ENCODE data around the gene ATP10B. TPM values are rescaled to one million over a fixed set of nuclear protein-coding genes. Genes with fewer than 3 reads are reported as not detected.

The ATP10B gene
- total RNA-seq, 4 donors from 2014 or later = 0.12 to 1.4 (median 1.2) TPM

- Histone ChIP-seq H3K4me1 (no peaks in the 10 kb centered on the region), H3K36me3 (no peaks in the 10 kb centered on the region), H3K9me3 (no peaks in the 10 kb centered on the region), H3K27me3 (no peaks in the 10 kb centered on the region), H3K27ac (no peak overlapping the region), H3K4me3 (no peak overlapping the region)
- TF ChIP-seq, protein P1, sequence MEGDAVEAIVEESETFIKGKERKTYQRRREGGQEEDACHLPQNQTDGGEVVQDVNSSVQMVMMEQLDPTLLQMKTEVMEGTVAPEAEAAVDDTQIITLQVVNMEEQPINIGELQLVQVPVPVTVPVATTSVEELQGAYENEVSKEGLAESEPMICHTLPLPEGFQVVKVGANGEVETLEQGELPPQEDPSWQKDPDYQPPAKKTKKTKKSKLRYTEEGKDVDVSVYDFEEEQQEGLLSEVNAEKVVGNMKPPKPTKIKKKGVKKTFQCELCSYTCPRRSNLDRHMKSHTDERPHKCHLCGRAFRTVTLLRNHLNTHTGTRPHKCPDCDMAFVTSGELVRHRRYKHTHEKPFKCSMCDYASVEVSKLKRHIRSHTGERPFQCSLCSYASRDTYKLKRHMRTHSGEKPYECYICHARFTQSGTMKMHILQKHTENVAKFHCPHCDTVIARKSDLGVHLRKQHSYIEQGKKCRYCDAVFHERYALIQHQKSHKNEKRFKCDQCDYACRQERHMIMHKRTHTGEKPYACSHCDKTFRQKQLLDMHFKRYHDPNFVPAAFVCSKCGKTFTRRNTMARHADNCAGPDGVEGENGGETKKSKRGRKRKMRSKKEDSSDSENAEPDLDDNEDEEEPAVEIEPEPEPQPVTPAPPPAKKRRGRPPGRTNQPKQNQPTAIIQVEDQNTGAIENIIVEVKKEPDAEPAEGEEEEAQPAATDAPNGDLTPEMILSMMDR (IDR thresholded peaks at IDR 0.05) = no peak
- TF ChIP-seq EP300 (IDR thresholded peaks at IDR 0.05) (no peak), POLR2AphosphoS5 (IDR thresholded peaks at IDR 0.05) (no peak), POLR2A (IDR thresholded peaks at IDR 0.05) (no peak)
- ATAC-seq = no peak
- 55 to 67% methylated on average over 1 of the region's 1 CpG for WGBS, 2 donors (ENCODE audit: low coverage in 1 of 2)
Measured at GRCh38 chr5:160545832-160546231, 306.2 kb downstream of the ATP10B start.

DNA sequence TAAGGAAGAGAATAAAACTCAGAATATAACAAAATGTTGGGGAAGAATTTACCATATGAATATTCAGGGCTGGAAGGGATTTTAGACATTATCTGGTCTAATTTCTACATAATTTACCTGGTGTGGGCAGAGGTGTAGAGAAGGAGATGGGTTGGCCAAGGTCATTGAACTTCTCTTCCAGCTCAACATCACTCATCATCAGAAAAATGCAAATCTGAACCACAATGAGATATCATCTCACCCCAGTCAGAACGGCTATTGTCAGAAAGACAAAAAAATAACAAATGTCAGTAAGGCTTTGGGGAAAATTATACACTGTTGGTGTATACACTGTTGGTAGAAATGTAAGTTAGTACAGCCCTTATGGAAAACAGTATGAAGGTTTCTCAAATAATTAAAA, 308.6 kb downstream of the ATP10B start:
- Histone ChIP-seq H3K4me3 (no peak overlapping the region), H3K27me3 (peaks cover 5% of the 10 kb centered on the region), H3K27ac (no peak overlapping the region), H3K9me3 (no peaks in the 10 kb centered on the region), H3K36me3 (no peaks in the 10 kb centered on the region), H3K4me1 (no peaks in the 10 kb centered on the region)
- ATAC-seq = no peak
- WGBS, 2 donors (ENCODE audit: low coverage in 1 of 2) = 63 to 67% methylated on average over 1 of the region's 1 CpG
- TF ChIP-seq EP300 (IDR thresholded peaks at IDR 0.05) (no peak), POLR2AphosphoS5 (IDR thresholded peaks at IDR 0.05) (no peak), POLR2A (IDR thresholded peaks at IDR 0.05) (no peak)
- TF ChIP-seq, protein P1 (IDR thresholded peaks at IDR 0.05) = no peak

GRCh38 chr5:160542840-160543239, 309.2 kb downstream of the ATP10B start:
- ATAC-seq = no peak

GRCh38 chr5:160542281-160542680, 309.7 kb downstream of the ATP10B start:
- no peaks in the 10 kb centered on the region for H3K36me3 ChIP-seq
- no peak for ATAC-seq
- no peak overlapping the region for H3K4me3 ChIP-seq
- WGBS, 2 donors (ENCODE audit: low coverage in 1 of 2) = 79 to 83% methylated on average over 4 of the region's 4 CpGs
- no peaks in the 10 kb centered on the region for H3K9me3 ChIP-seq
- H3K27ac ChIP-seq = no peak overlapping the region
- TF ChIP-seq, protein P1 (IDR thresholded peaks at IDR 0.05) = no peak
- peaks cover 12% of the 10 kb centered on the region for H3K27me3 ChIP-seq
- no peaks in the 10 kb centered on the region for H3K4me1 ChIP-seq

More at GRCh38 chr5:160542840-160543239, 309.2 kb downstream of the ATP10B start:
- H3K36me3 ChIP-seq = no peaks in the 10 kb centered on the region
- H3K9me3 ChIP-seq = no peaks in the 10 kb centered on the region
- peaks cover 10% of the 10 kb centered on the region for H3K27me3 ChIP-seq
- 72 to 74% methylated on average over 2 of the region's 2 CpGs for WGBS, 2 donors (ENCODE audit: low coverage in 1 of 2)
- H3K4me3 ChIP-seq = no peak overlapping the region
- H3K4me1 ChIP-seq = no peaks in the 10 kb centered on the region
- H3K27ac ChIP-seq = no peak overlapping the region
- TF ChIP-seq EP300 (IDR thresholded peaks at IDR 0.05) (no peak), POLR2AphosphoS5 (IDR thresholded peaks at IDR 0.05) (no peak), POLR2A (IDR thresholded peaks at IDR 0.05) (no peak)
- TF ChIP-seq, protein P1 (IDR thresholded peaks at IDR 0.05) = no peak

DNA sequence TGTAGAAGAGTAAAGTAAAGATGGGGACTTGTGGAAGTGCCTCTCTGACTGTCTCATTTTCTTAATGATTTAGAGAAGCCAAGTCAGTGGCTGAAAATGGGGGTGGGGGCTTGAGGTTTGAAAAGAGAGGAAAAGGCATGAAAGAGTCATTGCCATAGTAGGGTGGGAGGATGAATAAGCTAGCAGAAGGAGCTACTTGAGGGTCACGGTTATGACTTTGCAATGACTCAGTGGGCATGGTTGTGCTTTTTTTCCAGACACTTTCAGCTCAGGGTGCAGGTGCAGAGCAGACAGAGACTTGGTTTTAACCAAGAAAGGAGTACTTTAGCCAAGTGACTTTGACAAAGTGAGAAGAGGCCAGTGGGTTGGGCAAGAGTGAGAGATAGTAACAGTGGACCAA, 312.6 kb downstream of the ATP10B start:
- ATAC-seq = no peak
- TF ChIP-seq POLR2A (IDR thresholded peaks at IDR 0.05) = no peak
- TF ChIP-seq, protein P1 (IDR thresholded peaks at IDR 0.05) = no peak
- TF ChIP-seq EP300 (IDR thresholded peaks at IDR 0.05) = no peak
- no peak for TF ChIP-seq POLR2AphosphoS5 (IDR thresholded peaks at IDR 0.05)
- 100% methylated on average over 1 of the region's 1 CpG for WGBS, 2 donors (ENCODE audit: low coverage in 1 of 2)
- peaks cover 12% of the 10 kb centered on the region for H3K27me3 ChIP-seq
- H3K9me3 ChIP-seq = no peaks in the 10 kb centered on the region
- no peaks in the 10 kb centered on the region for H3K4me1 ChIP-seq
- H3K4me3 ChIP-seq = no peak overlapping the region
- H3K27ac ChIP-seq = no peak overlapping the region
- H3K36me3 ChIP-seq = no peaks in the 10 kb centered on the region
